Measurements from ENCODE around the gene CLEC16A. TPM values are rescaled to one million over a fixed set of nuclear protein-coding genes. Genes with fewer than 3 reads are reported as not detected.

Gene CLEC16A
- total and polyA plus RNA-seq, 2 experiments from 2014 or later, result 9.9 to 24.1 TPM

DNA sequence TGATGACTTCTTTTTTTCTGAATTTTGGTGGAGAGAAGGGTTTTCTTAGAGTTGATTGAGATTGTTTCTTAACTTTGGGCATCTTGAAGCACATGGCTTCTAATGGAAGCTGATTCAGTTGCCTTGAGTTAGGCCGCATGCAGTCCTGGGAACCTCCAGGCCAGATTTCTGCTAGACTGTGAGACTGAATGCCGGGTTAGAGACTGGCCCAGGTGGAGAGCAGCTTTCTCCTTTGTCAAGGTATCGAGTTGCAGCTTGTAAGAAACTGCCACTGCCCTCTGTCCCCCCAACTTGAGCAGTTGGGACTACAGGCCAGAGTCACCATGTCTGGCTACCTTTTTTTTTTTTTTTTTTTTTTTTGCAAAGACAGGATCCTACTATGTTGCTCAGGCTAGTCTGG is 77.6 kb downstream of the CLEC16A start:
- TF ChIP-seq EZH2phosphoT487 (IDR thresholded peaks at IDR 0.05; ENCODE audit: unreplicated experiment) (no peak), ZNF462 (CRISPR knock-in tag; IDR thresholded peaks at IDR 0.05) (no peak), EZH2 (IDR thresholded peaks at IDR 0.05; ENCODE audit: low read depth, unreplicated experiment) (no peak), ZNF331 (CRISPR knock-in tag; IDR thresholded peaks at IDR 0.05; ENCODE audit: low read depth) (no peak), ZNF114 (CRISPR knock-in tag; IDR thresholded peaks at IDR 0.05) (no peak), CREB1 (CRISPR knock-in tag; IDR thresholded peaks at IDR 0.05; ENCODE audit: low read depth) (no peak)
- Histone ChIP-seq H3K36me3 (ENCODE audit: insufficient read depth) (no peaks in the 10 kb centered on the region), H3K79me2 (replicated peaks; ENCODE audit: insufficient read depth) (no peaks in the 10 kb centered on the region), H3K4me1 (ENCODE audit: insufficient read depth) (no peaks in the 10 kb centered on the region), H2AFZ (no peak overlapping the region), H3K27me3 (ENCODE audit: insufficient read depth) (no peaks in the 10 kb centered on the region), H3K4me3 (no peak overlapping the region), H3K9me2 (ENCODE audit: insufficient read depth) (no peaks in the 10 kb centered on the region), H3K4me2 (no peak overlapping the region), H3F3A (replicated peaks; ENCODE audit: low read depth) (no peaks in the 10 kb centered on the region), H3K27ac (ENCODE audit: low read depth) (no peak overlapping the region), H4K20me1 (replicated peaks; ENCODE audit: insufficient read depth) (no peaks in the 10 kb centered on the region)
- H3K27ac Mint-ChIP-seq, result no peak overlapping the region; the same call in 1 of the 2 replicates
- no peaks in the 10 kb centered on the region for H3K9me3 Mint-ChIP-seq
- DNase-seq (ENCODE audit: low spot score), result peak; percentile 30
- no peak overlapping the region for H3K4me3 Mint-ChIP-seq
- peaks cover 11% of the 10 kb centered on the region; the same call in 2 of the 3 replicates for H3K36me3 Mint-ChIP-seq (ENCODE audit: low read depth)
- 0 out of 3 replicates have a peak, but pooled peaks cover 2% of the 10 kb centered on the region for H3K4me1 Mint-ChIP-seq
- no peaks in the 10 kb centered on the region for H3K27me3 Mint-ChIP-seq (ENCODE audit: insufficient read depth, low read depth, poor library complexity)
- peak; percentile 82 for ATAC-seq

Data from GM23338 (cell line).